HEK293T (cell line): Measurements from ENCODE around the gene ALK.

Source experiments
- CTCF ChIA-PET: fragments of 350-600 bp; formaldehyde crosslinking; extraction: SDS; loops from one replicate; lab custom pipeline; 2021; ENCODE audit warnings: antibody characterized with exemption, inconsistent platforms; lab: Yijun Ruan, JAX
- POLR2A ChIA-PET: fragments of 350-600 bp; formaldehyde crosslinking; extraction: SDS; loops from one replicate; lab custom pipeline; 2020; ENCODE audit warnings: antibody characterized with exemption, inconsistent platforms; lab: Yijun Ruan, JAX
- DNase-seq: peaks from one replicate; pipeline ENCODE4 v3.0.0; 2012; ENCODE audit warnings: mixed read lengths; ENCODE audit errors: extremely low spot score
- ARNT ChIP-seq: fragments of 450-650 bp; IDR thresholded peaks from 2 replicates; pipeline ENCODE4 v1.6.1; 2017; ENCODE audit warnings: mild to moderate bottlenecking
- BHLHE40 ChIP-seq: fragments of 450-650 bp; IDR thresholded peaks from 2 replicates; pipeline ENCODE4 v1.6.1; 2016; ENCODE audit warnings: mild to moderate bottlenecking, moderate library complexity, borderline replicate concordance
- CTBP1 ChIP-seq: fragments of 450-650 bp; IDR thresholded peaks from 2 replicates; pipeline ENCODE4 v1.6.1; 2016; ENCODE audit warnings: borderline replicate concordance
- ELF4 ChIP-seq: fragments of 450-650 bp; IDR thresholded peaks from 2 replicates; pipeline ENCODE4 v1.6.1; 2017; ENCODE audit warnings: antibody characterized with exemption
- FOXA1 ChIP-seq: fragments of 450-650 bp; IDR thresholded peaks from 2 replicates; pipeline ENCODE4 v1.6.1; 2016; ENCODE audit warnings: mild to moderate bottlenecking
- FOXK2 ChIP-seq: fragments of 450-650 bp; IDR thresholded peaks from 2 replicates; pipeline ENCODE4 v1.6.1; 2016; ENCODE audit warnings: mild to moderate bottlenecking
- FOXM1 ChIP-seq: fragments of 450-650 bp; IDR thresholded peaks from 2 replicates; pipeline ENCODE4 v1.6.1; 2017; ENCODE audit warnings: mild to moderate bottlenecking, borderline replicate concordance
- HDGF ChIP-seq: fragments of 450-650 bp; IDR thresholded peaks from 2 replicates; pipeline ENCODE4 v1.6.1; 2017; ENCODE audit warnings: antibody characterized with exemption, borderline replicate concordance
- L3MBTL2 ChIP-seq: fragments of 450-650 bp; conservative IDR thresholded peaks from 2 replicates; pipeline ENCODE4 v1.6.1; 2016; ENCODE audit warnings: mild to moderate bottlenecking
- LEF1 ChIP-seq: fragments of 450-650 bp; IDR thresholded peaks from 2 replicates; pipeline ENCODE4 v1.6.1; 2017; ENCODE audit warnings: mild to moderate bottlenecking, borderline replicate concordance
- NFRKB ChIP-seq: fragments of 450-650 bp; IDR thresholded peaks from 2 replicates; pipeline ENCODE4 v1.6.1; 2016; ENCODE audit warnings: mild to moderate bottlenecking, moderate library complexity
- SP1 ChIP-seq: fragments of 450-650 bp; IDR thresholded peaks from 2 replicates; pipeline ENCODE4 v1.6.1; 2017
- SUZ12 ChIP-seq: fragments of 450-650 bp; IDR thresholded peaks from 2 replicates; pipeline ENCODE4 v1.6.1; 2016; ENCODE audit warnings: mild to moderate bottlenecking
- TARDBP ChIP-seq: fragments of 450-650 bp; IDR thresholded peaks from 2 replicates; pipeline ENCODE4 v1.6.1; 2016
- ZNF384 ChIP-seq: fragments of 450-650 bp; IDR thresholded peaks from 2 replicates; pipeline ENCODE4 v1.6.1; 2016
- TF ChIP-seq, protein P1 (sequence below): fragments of 450-650 bp; IDR thresholded peaks from 2 replicates; pipeline ENCODE4 v1.6.1; 2016

The ALK gene

DNA sequence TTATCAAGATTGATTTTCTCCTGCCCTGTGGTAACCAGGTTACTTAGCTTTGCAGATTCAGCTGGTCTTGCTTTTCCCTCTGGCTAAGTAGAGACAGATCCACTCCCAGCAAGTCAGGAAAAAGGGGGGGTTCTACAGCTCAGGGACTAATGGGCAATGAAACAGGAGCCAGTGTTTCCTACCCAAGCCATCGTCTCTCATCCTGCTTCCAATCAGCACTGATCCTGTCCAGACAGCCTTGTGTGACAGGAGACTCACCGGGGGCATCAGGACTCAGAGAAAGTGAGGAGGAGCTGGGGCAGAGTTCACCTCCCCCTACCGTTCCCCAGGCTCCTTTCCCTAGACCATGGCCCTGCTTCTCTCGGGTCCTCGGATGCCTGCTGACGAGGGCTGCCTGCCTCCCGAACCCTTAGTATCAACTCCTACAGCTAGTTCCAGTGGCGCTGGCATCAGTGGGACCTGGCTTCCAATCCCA, 307.6 kb downstream of the ALK start:
- POLR2A ChIA-PET, result no interaction called here
- TF ChIP-seq L3MBTL2 (no peak), SUZ12 (no peak), LEF1 (no peak), FOXM1 (no peak), CTBP1 (no peak), ZNF384 (no peak), ELF4 (no peak), ARNT (no peak), NFRKB (no peak), HDGF (no peak), BHLHE40 (no peak)
- TF ChIP-seq, protein P1, sequence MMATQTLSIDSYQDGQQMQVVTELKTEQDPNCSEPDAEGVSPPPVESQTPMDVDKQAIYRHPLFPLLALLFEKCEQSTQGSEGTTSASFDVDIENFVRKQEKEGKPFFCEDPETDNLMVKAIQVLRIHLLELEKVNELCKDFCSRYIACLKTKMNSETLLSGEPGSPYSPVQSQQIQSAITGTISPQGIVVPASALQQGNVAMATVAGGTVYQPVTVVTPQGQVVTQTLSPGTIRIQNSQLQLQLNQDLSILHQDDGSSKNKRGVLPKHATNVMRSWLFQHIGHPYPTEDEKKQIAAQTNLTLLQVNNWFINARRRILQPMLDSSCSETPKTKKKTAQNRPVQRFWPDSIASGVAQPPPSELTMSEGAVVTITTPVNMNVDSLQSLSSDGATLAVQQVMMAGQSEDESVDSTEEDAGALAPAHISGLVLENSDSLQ, result no peak
- DNase-seq, result no peak
- CTCF ChIA-PET, result no interaction called here

DNA sequence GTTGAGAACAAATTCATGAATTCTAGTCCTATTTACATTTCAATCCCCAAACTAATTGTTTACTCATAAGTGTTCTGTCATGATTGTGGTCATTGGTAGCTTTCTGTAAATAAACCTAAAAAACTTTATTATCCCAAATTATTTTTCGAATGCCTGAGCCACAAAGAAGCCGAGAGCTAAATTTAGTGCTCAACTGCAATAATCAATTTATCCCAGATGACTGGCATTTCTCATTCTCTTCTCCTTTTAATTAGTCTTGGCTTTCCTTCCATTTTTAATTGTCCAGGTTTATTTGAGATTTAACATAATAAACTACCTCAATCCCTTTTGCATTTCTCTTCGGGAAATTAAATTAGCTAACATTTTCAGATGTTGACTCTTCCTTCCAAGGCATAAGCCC, 308.3 kb downstream of the ALK start:
- POLR2A ChIA-PET, result no interaction called here
- DNase-seq, result no peak
- TF ChIP-seq ZNF384 (no peak), SP1 (no peak), LEF1 (no peak), NFRKB (no peak), ARNT (no peak), FOXK2 (no peak), ELF4 (no peak), SUZ12 (no peak), CTBP1 (no peak), L3MBTL2 (no peak), FOXM1 (no peak), FOXA1 (no peak), TARDBP (no peak)
- TF ChIP-seq, protein P1, result no peak
- CTCF ChIA-PET, result no interaction called here

DNA sequence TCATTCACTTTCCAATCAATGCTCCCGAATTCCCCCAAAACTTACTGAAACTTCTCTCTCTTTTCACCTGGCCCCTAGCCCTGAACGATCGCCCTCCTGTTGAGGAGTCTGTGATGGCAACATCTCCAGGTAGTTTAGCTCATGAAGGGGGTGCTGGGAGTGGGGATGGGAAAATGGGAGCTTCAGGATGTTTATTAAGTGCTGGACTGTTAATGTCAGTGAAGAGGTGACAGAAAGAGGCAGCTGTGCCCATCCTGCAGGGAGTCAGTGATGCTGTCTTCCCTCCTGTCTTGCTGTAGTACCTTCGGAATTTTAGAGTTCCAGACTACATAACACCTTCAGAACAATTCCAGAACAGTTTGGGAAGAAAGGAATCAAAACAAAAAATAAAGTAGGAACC, 308.8 kb downstream of the ALK start:
- no peak for DNase-seq
- POLR2A ChIA-PET, result no interaction called here
- CTCF ChIA-PET, result no interaction called here
- no peak for TF ChIP-seq HDGF

DNA sequence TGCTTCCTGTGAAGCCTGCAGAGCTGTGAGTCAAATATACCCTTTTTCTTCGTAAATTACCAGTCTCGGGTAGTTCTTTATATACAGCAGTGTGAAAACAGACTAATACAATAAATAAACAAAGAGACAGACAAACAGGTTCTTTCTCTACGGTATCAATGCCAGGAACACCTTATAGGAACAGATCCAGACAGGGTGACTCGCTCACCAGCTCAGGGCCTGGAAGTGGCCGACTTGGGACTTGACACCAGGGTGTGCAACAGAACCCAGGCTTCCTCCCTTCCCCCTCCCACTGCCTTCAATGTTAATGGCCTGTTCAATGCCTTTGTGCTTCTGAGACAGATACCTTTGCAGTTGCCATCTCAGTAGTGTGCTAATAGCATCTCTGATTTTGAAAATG, 309.5 kb downstream of the ALK start:
- CTCF ChIA-PET, result no interaction called here
- DNase-seq, result no peak
- POLR2A ChIA-PET, result no interaction called here
- no peak for TF ChIP-seq LEF1
- no peak for TF ChIP-seq NFRKB
- TF ChIP-seq SP1, result no peak
- no peak for TF ChIP-seq FOXM1
- no peak for TF ChIP-seq BHLHE40
- no peak for TF ChIP-seq L3MBTL2
- no peak for TF ChIP-seq SUZ12
- TF ChIP-seq, protein P1, result no peak
- no peak for TF ChIP-seq CTBP1
- TF ChIP-seq ARNT, result no peak

DNA sequence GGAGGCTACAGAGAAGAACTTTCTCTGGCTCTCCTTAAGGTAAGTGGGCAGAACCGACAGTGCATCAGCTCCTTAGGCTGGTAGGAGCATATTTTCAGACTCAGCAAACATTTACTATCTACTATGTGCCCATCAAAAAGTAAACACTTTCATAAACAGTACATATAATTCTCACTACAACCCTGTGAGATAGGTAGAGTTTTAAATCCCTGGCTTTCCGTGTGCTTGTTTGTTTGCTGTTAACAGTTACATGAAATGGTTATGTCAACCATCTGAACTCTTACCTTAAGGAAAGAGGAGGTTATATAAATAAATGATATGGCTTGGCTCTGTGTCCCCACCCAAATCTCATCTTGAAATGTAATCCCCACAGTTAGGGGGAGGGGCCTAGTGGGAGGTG, 310.1 kb downstream of the ALK start:
- ChIA-PET POLR2A (no interaction called here), CTCF (no interaction called here)
- TF ChIP-seq LEF1 (no peak), TARDBP (no peak), L3MBTL2 (no peak), NFRKB (no peak), SP1 (no peak), CTBP1 (no peak), SUZ12 (no peak)
- DNase-seq, result no peak

DNA sequence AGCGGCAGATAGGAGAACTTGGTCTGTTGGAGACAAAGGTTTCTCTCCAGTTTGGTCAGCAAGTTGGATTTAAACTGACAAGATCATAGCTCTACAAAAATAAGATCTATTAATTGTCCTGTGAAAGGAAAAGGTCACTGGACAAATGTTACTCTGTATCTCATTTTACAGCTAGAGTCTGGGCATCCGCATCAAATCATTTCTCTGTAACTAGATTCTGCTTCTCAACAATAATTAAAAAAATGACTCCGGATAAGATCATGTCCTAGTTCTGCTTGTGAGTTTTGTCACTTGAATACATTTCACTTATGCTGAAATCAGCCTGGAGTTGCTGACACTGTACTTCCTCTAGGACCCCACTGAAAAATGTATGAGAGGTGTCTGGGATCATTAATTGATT, 310.8 kb downstream of the ALK start:
- DNase-seq, result no peak
- ChIA-PET CTCF (no interaction called here), POLR2A (no interaction called here)
- no peak for TF ChIP-seq L3MBTL2
- TF ChIP-seq FOXK2, result no peak
- TF ChIP-seq LEF1, result no peak

DNA sequence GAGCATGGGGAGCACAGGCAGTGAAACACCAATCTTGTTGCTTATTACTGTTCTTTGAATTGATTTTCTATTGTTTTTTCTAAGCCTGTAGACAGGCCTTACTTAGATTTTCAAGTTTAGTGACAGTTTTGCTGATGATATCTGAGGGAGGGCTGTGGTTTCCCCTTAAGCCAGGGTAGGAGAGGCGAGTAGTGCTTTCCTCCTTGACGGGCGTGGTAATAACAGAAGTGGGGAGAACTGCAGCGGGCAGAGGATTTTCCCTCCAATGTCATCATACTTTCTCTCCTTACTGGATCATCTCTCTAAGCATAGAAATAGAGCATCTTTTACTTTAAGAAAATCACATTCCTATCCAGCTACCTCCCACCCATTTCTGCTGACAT, 314.4 kb downstream of the ALK start:
- TF ChIP-seq FOXA1, result no peak
- no peak for TF ChIP-seq ZNF384
- no peak for TF ChIP-seq CTBP1
- no peak for TF ChIP-seq SP1
- no peak for TF ChIP-seq ELF4
- TF ChIP-seq FOXM1, result no peak
- TF ChIP-seq, protein P1, result no peak
- TF ChIP-seq SUZ12, result no peak
- ChIA-PET POLR2A (no interaction called here), CTCF (no interaction called here)
- DNase-seq, result no peak
